CD4-positive, CD25-positive, alpha-beta regulatory T cell (primary cell): ENCODE results near the gene DRD1. TPM values are rescaled to one million over a fixed set of nuclear protein-coding genes. Genes with fewer than 3 reads are reported as not detected.
A peak's percentile ranks its signal among the peaks of the same experiment; 100 is the strongest.

Experiments
- ATAC-seq, 2 donors: fragments of 150-1000 bp; cut with Tn5 transposase; one replicate each; pipeline ENCODE4 v1.10.0; 2021; ENCODE audit warnings: low read depth in 2 of 2, moderate number of reproducible peaks in 2 of 2, moderate library complexity in 1 of 2
- DNase-seq, 3 donors: peaks; one replicate each; pipeline versions ENCODE4 v3.0.0 to v3.0.0-alpha.2; 2012 to 2022; ENCODE audit warnings: mixed read lengths in 1 of 3
- H3K27ac ChIP-seq: one replicate; pipeline ENCODE4 v1.7.0; 2013; ENCODE audit warnings: mild to moderate bottlenecking, low read length; ENCODE audit not compliant: insufficient read depth, poor library complexity, severe bottlenecking
- H3K27me3 ChIP-seq: one replicate; pipeline ENCODE4 v1.7.0; 2013; ENCODE audit warnings: low read length; ENCODE audit not compliant: control insufficient read depth, insufficient read depth
- H3K36me3 ChIP-seq: one replicate; pipeline ENCODE4 v1.7.0; 2013; ENCODE audit warnings: mild to moderate bottlenecking, low read length, moderate library complexity; ENCODE audit not compliant: control insufficient read depth, insufficient read depth
- H3K4me1 ChIP-seq: 2 replicates; pipeline ENCODE4 v1.7.0; 2013; ENCODE audit warnings: mild to moderate bottlenecking, low read length; ENCODE audit not compliant: insufficient read depth, control insufficient read depth, poor library complexity, severe bottlenecking
- H3K4me3 ChIP-seq: one replicate; pipeline ENCODE4 v1.7.0; 2013; ENCODE audit warnings: low read depth, mild to moderate bottlenecking, low read length, moderate library complexity
- H3K9me3 ChIP-seq, 2 experiments: 1 replicate in 1 of 2; 2 replicates in 1 of 2; pipeline ENCODE4 v1.7.0; 2013; ENCODE audit warnings: low read length in 2 of 2, mild to moderate bottlenecking in 1 of 2, moderate library complexity in 1 of 2; ENCODE audit not compliant: control insufficient read depth in 2 of 2
- H3K27ac Mint-ChIP-seq, 3 donors: one replicate each; pipeline ENCODE4 v1.8.0; 2020 to 2022; ENCODE audit warnings: mild to moderate bottlenecking in 3 of 3, mixed read lengths in 3 of 3, moderate library complexity in 2 of 3
- H3K27me3 Mint-ChIP-seq: one replicate; pipeline ENCODE4 v1.8.0; 2022; ENCODE audit warnings: mild to moderate bottlenecking, mixed read lengths
- H3K36me3 Mint-ChIP-seq: one replicate; pipeline ENCODE4 v1.8.0; 2020; ENCODE audit warnings: mixed read lengths
- H3K4me1 Mint-ChIP-seq, 4 donors: one replicate each; pipeline ENCODE4 v1.8.0; 2020 to 2022; ENCODE audit warnings: mixed read lengths in 4 of 4, mild to moderate bottlenecking in 1 of 4
- H3K4me3 Mint-ChIP-seq, 4 donors: one replicate each; pipeline ENCODE4 v1.8.0; 2020 to 2022; ENCODE audit warnings: mild to moderate bottlenecking in 4 of 4, mixed read lengths in 4 of 4, moderate library complexity in 3 of 4
- H3K9me3 Mint-ChIP-seq, 7 donors: one replicate each; pipeline ENCODE4 v1.8.0; 2020 to 2022; ENCODE audit warnings: mixed read lengths in 7 of 7, mild to moderate bottlenecking in 3 of 7, moderate library complexity in 2 of 7
- polyA plus RNA-seq, 4 donors: library from polyadenylated mRNA; unstranded; fragments of 300-500 nt; fragmentation: Illumina TruSeq; gene quantifications; one replicate each; pipeline ENCODE4 v1.2.3, GENCODE V29; 2021
- total RNA-seq: library from RNA; stranded (reverse); gene quantifications from one replicate; pipeline ENCODE4 v1.2.3, GENCODE V29; 2022

Gene DRD1
- total and polyA plus RNA-seq, 5 donors from 2014 or later = not detected

DNA sequence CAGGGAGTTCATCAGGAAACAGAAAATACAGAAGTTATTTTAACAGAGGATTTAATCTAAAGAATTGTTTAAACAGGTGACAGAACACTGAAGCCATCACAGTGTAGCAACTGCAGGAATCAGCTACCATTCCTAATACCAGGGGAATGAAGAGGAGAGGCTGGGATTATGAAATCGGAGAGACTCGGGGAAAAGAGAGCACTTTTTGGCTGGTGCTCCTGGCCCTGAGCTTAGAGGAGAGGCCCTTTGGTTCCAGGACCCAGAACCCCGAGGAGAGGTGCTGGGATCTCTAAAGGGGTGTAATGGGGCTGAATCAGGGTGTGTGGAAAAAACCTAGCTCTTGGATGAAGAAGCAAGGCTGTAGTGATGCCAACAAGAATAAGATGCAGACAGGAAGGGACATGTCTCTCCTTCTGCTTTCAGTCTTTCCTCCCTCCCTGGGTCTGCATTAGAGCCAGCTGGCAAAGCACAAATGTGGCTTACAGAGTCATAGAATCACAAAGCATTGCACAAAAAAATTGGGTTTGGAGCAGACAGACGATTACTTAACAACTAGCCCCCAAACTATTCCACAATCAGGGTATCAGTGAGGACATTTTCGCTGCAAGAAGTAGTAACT is 22.8 kb upstream of the DRD1 start:
- Histone ChIP-seq H3K27me3 (peaks cover 2% of the 10 kb centered on the region), H3K36me3 (no peaks in the 10 kb centered on the region), H3K9me3 (no peaks in the 10 kb centered on the region), H3K4me1 (no peaks in the 10 kb centered on the region), H3K27ac (no peak overlapping the region), H3K4me3 (no peak overlapping the region)
- H3K36me3 Mint-ChIP-seq = no peaks in the 10 kb centered on the region
- DNase-seq = no peak
- no peak overlapping the region for H3K4me3 Mint-ChIP-seq
- peaks cover 5 to 14% (median 8%) of the 10 kb centered on the region in 4 donors for H3K4me1 Mint-ChIP-seq
- H3K27ac Mint-ChIP-seq = no peak overlapping the region
- peaks cover 0 to 1% (median 0%) of the 10 kb centered on the region in 7 donors for H3K9me3 Mint-ChIP-seq
- peaks cover 29% of the 10 kb centered on the region for H3K27me3 Mint-ChIP-seq
- no peak for ATAC-seq

DNA sequence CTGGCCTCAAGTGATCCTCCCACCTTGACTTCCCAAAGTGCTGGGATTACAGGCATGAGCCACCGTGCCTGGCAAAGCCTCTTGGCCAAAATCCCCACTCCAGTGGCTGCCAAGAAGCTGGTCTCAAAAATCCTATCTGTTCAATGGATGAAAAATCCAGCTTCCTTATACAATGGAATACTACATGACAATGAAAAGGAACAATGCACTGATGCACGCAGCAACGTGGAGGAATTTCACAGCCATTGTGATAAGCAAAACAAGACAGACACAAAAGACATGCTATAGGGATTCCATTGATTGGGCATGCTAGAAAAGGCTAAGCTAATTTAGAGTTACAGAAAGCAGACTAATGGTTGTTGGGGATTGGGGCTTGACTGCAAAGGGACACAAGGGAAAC is 21.3 kb upstream of the DRD1 start:
- Mint-ChIP-seq H3K27ac (no peak overlapping the region), H3K4me3 (no peak overlapping the region), H3K9me3 (peaks cover 0 to 1% (median 0%) of the 10 kb centered on the region in 7 donors), H3K36me3 (no peaks in the 10 kb centered on the region), H3K27me3 (peaks cover 29% of the 10 kb centered on the region), H3K4me1 (peaks cover 5 to 14% (median 8%) of the 10 kb centered on the region in 4 donors)
- ATAC-seq = no peak
- H3K27ac ChIP-seq = no peak overlapping the region
- H3K27me3 ChIP-seq = peaks cover 2% of the 10 kb centered on the region
- H3K4me3 ChIP-seq = no peak overlapping the region
- DNase-seq = no peak
- no peaks in the 10 kb centered on the region for H3K4me1 ChIP-seq
- no peaks in the 10 kb centered on the region for H3K9me3 ChIP-seq
- H3K36me3 ChIP-seq = no peaks in the 10 kb centered on the region

DNA sequence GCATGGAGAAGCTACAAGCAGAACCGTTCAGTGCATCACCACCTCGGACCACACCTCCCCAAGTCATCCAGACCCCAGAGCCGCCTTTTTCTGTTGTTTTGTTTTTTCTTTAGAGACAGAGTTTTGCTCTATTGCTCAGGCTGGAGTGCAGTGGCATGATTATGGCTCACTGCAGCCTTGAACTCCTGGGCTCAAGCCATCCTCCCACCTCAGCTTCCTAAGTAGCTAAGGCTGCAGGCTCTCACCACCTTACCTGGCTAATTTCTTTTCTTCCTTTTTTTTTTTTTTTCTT is 20.9 kb upstream of the DRD1 start:
- H3K27me3 Mint-ChIP-seq = peaks cover 29% of the 10 kb centered on the region
- Histone ChIP-seq H3K9me3 (no peaks in the 10 kb centered on the region), H3K27me3 (peaks cover 2% of the 10 kb centered on the region), H3K4me1 (no peaks in the 10 kb centered on the region), H3K27ac (no peak overlapping the region), H3K4me3 (peak overlapping the region; percentile 9), H3K36me3 (no peaks in the 10 kb centered on the region)
- peaks cover 5 to 17% (median 8%) of the 10 kb centered on the region in 4 donors for H3K4me1 Mint-ChIP-seq
- H3K36me3 Mint-ChIP-seq = no peaks in the 10 kb centered on the region
- no peak for DNase-seq
- H3K4me3 Mint-ChIP-seq = no peak overlapping the region
- ATAC-seq = no peak
- peaks cover 0 to 1% (median 0%) of the 10 kb centered on the region in 7 donors for H3K9me3 Mint-ChIP-seq
- H3K27ac Mint-ChIP-seq = peak overlapping the region in 2 of 3 donors; percentile 22 to 62

DNA sequence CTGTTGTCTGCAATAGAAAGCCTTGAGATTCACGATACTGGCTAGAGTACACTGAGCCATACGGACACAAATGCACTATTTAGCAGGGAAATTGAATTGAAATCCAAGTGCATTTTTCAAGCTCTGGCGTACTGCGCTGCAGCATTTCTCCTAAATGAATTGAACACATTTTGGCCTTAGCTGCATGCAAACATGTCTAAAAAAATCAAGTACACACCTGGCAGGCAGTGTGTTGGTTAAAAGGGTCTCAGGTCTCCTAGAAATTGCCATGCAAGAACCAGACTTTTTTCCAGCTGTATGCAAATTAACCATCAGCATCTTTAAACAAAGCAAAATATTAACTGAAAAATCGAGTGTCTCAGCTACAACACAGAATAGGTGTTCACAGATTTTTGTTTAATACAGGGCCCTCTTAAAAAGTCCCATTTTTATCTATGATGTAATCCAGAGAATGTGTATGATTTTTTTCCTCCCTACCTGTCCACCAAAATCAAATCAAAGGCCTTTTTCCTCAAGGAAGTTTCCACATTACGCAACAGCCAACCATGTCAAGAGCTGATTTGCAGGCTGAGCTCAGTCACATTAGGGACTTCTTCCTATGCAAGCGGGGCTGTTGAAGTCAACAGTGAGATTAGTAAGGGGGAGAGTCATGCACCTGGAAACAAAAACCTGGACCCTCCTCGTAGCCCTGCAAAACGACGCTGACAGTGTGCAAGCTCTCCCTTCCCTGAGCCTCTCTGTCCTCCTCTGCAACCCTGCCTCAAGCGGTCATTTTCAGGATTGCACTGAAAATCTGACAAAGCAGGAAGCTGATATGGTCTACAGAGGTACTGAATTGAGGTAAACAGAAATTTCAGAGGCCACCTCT is 20.3 kb upstream of the DRD1 start:
- no peaks in the 10 kb centered on the region for H3K9me3 ChIP-seq
- ATAC-seq = peak; percentile 97
- peaks cover 26% of the 10 kb centered on the region for H3K27me3 Mint-ChIP-seq
- peak overlapping the region; percentile 9 for H3K4me3 ChIP-seq
- H3K4me1 Mint-ChIP-seq = peaks cover 5 to 17% (median 8%) of the 10 kb centered on the region in 4 donors
- H3K36me3 Mint-ChIP-seq = no peaks in the 10 kb centered on the region
- H3K4me3 Mint-ChIP-seq = no peak overlapping the region
- no peaks in the 10 kb centered on the region for H3K4me1 ChIP-seq
- H3K36me3 ChIP-seq = no peaks in the 10 kb centered on the region
- peak; percentile 36 to 80 (median 62) for DNase-seq
- H3K27me3 ChIP-seq = peaks cover 2% of the 10 kb centered on the region
- H3K27ac ChIP-seq = no peak overlapping the region
- H3K9me3 Mint-ChIP-seq = peaks cover 0 to 1% (median 0%) of the 10 kb centered on the region in 7 donors
- H3K27ac Mint-ChIP-seq = peak overlapping the region in 2 of 3 donors; percentile 22 to 62

DNA sequence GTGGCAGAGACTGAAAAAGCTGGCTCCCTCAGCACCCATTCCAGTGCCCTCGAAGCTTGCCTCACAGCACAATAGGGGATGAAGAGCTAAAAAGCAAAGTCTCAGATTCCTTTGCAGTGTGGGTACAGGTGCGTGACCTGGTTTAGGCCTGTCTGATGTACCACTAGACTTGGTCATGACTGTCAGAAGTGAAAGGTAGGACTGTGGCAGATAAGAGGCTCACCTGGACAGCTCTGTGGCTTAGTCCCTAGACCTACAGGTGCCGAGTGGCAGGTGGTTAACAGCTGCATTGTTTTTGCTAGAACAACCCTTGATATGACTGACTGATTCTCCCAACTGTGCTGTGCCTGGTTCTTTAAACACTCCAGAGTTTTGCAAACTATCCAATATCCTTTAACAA is 19.7 kb upstream of the DRD1 start:
- no peak for ATAC-seq

DNA sequence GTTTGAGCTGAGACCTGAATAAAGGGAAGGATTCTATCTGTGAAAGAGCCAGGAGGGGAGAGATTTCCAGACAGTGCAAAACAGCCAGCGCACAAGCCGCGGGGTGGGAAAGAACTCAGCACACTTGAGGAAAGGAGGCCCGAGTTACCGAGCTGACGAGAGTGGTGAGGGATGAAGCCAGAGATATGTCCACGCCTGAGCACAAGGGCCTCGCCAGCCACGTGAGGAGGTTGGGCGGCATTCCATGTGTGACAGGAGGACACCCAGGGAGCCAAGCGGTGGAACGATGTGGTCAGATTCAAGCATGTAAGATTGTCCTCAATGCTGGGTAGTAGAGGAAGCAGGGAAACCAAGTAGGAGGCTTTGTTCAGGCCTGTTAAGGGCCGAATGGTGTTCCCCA is 17.4 kb upstream of the DRD1 start:
- Mint-ChIP-seq H3K9me3 (no peaks in the 10 kb centered on the region), H3K4me1 (peaks cover 5 to 17% (median 8%) of the 10 kb centered on the region in 4 donors), H3K27ac (no peak overlapping the region), H3K4me3 (no peak overlapping the region), H3K36me3 (no peaks in the 10 kb centered on the region), H3K27me3 (peaks cover 21% of the 10 kb centered on the region)
- H3K4me3 ChIP-seq = no peak overlapping the region
- ATAC-seq (no peak), DNase-seq (no peak)
- H3K9me3 ChIP-seq = no peaks in the 10 kb centered on the region
- H3K4me1 ChIP-seq = no peaks in the 10 kb centered on the region
- H3K27me3 ChIP-seq = peaks cover 5% of the 10 kb centered on the region
- no peak overlapping the region for H3K27ac ChIP-seq
- no peaks in the 10 kb centered on the region for H3K36me3 ChIP-seq

More for the DNA sequence above, 19.7 kb upstream of the DRD1 start:
- H3K36me3 ChIP-seq = no peaks in the 10 kb centered on the region
- H3K4me1 Mint-ChIP-seq = peaks cover 5 to 17% (median 8%) of the 10 kb centered on the region in 4 donors
- peaks cover 6% of the 10 kb centered on the region for H3K27me3 ChIP-seq
- H3K36me3 Mint-ChIP-seq = no peaks in the 10 kb centered on the region
- no peak overlapping the region for H3K4me3 ChIP-seq
- no peak overlapping the region for H3K27ac Mint-ChIP-seq
- DNase-seq = no peak
- peaks cover 25% of the 10 kb centered on the region for H3K27me3 Mint-ChIP-seq
- no peak overlapping the region for H3K27ac ChIP-seq
- peaks cover 0 to 1% (median 0%) of the 10 kb centered on the region in 7 donors for H3K9me3 Mint-ChIP-seq
- no peak overlapping the region for H3K4me3 Mint-ChIP-seq
- no peaks in the 10 kb centered on the region for H3K9me3 ChIP-seq
- no peaks in the 10 kb centered on the region for H3K4me1 ChIP-seq

DNA sequence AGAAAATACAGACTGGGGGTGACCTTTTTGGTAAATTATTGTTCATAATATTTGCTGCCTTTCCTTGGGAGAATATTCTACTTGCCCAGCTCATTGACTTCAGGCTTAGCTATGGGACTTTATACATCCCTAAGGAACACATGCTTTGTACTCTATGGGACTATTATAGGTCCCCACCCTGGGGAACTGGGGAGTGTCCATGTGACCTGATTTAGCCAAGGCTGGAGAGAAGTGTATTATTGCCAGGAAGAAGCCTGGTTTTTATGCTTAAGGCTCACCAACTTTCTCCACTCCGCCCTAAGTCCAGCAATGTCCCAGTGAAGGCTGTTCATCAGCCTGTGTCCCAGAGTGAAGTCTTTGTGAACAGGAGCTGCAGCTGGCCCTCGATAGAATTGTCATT is 16.6 kb upstream of the DRD1 start:
- H3K9me3 Mint-ChIP-seq = no peaks in the 10 kb centered on the region
- no peak overlapping the region for H3K27ac ChIP-seq
- H3K27ac Mint-ChIP-seq = no peak overlapping the region
- DNase-seq (no peak), ATAC-seq (no peak)
- peaks cover 5 to 17% (median 6%) of the 10 kb centered on the region in 4 donors for H3K4me1 Mint-ChIP-seq
- H3K9me3 ChIP-seq = no peaks in the 10 kb centered on the region
- no peak overlapping the region for H3K4me3 Mint-ChIP-seq
- no peak overlapping the region for H3K4me3 ChIP-seq
- peaks cover 23% of the 10 kb centered on the region for H3K27me3 Mint-ChIP-seq
- peaks cover 8% of the 10 kb centered on the region for H3K27me3 ChIP-seq
- no peaks in the 10 kb centered on the region for H3K4me1 ChIP-seq
- no peaks in the 10 kb centered on the region for H3K36me3 ChIP-seq
- H3K36me3 Mint-ChIP-seq = no peaks in the 10 kb centered on the region
